HG02623 (cell line): ENCODE results near the gene MARCHF9.

Experiments used
- ATAC-seq: cut with Tn5 transposase; IDR thresholded peaks from one replicate; pipeline ENCODE4 v1.9.1; 2021; ENCODE audit warnings: moderate library complexity; ENCODE audit not compliant: unreplicated experiment

Gene MARCHF9

DNA sequence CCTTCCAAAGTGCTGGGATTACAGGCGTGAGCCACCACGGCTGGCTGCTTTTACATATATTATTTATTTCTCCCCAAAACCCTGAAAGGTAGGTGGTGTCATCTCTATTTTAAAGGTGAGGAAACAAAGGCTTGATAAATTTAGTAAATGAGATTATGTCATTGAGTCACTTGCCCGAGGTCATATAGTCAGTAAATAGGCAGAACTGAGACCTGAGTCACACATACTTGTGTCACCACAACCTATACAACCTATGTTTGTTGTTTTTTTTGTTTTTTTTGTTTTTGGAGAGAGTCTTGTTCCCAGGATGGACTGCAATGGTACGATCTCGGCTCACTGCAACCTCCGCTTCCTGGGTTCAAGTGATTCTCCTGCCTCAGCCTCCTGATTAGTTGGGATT lies 40.5 kb downstream of the MARCHF9 start:
- no peak for ATAC-seq

- no peak for ATAC-seq
Observed at GRCh38 chr12:57796996-57797395, 42.1 kb downstream of the MARCHF9 start.

- no peak for ATAC-seq
Observed at GRCh38 chr12:57797933-57798332, 43.0 kb downstream of the MARCHF9 start.

- no peak for ATAC-seq
Observed at GRCh38 chr12:57800965-57801364, 46.1 kb downstream of the MARCHF9 start.

GRCh38 chr12:57802607-57803006 lies 47.7 kb downstream of the MARCHF9 start:
- ATAC-seq, result no peak

GRCh38 chr12:57803319-57803893 lies 48.5 kb downstream of the MARCHF9 start:
- no peak for ATAC-seq

GRCh38 chr12:57806677-57807076 lies 51.8 kb downstream of the MARCHF9 start:
- no peak for ATAC-seq

DNA sequence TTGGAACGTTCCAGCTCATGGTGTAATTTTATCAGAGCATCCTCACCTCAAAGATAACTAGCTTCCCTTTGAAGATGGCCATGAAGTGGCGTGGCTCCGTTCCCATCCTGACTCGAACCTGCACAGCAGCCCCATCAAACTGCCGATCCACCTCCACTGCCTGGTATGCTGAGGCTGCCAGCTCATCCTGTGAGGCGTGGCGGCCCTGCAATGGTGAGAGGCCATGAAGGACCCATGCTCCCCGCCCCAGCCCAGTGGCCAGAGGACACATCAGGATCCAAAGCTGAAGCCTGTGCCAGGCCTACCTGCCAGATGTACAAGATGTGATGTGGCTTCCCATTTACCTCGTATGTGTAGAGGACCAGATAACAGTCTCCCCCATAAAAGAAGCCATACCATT lies 52.4 kb downstream of the MARCHF9 start:
- ATAC-seq, result no peak

GRCh38 chr12:57808351-57808750 lies 53.4 kb downstream of the MARCHF9 start:
- ATAC-seq, result no peak

DNA sequence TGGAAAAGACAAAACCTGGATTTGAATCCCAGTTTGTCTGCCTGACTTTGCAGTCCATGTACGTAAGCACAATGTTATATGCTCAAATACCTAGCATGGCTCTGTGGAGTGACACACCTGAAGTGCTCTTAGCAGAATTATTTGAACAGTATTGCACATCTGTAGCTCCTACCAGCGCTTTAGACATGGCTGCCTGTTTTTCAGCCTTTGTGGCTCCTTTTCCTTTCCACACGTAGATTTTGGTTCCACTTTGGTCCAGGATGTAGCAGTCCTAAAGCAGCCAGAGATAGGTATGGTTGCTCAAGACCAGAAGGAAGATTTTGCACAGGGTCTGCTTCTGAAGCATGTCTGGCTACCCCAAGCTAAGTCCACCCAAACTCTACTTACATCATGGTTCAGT lies 54.5 kb downstream of the MARCHF9 start:
- ATAC-seq, result no peak
